GM10266 (cell line): ENCODE results near the gene PCDH15.

Experiments used
- DNase-seq: peaks from one replicate; pipeline ENCODE4 v3.0.0; 2012; ENCODE audit errors: extremely low spot score
- CTCF ChIP-seq: IDR thresholded peaks from 2 replicates; pipeline ENCODE4 v1.5.1; 2012; ENCODE audit warnings: mild to moderate bottlenecking, low read depth; ENCODE audit not compliant: control insufficient read depth, insufficient read depth; ENCODE audit errors: missing control alignments

Gene PCDH15

GRCh38 chr10:54808186-54808935 lies 7.3 kb upstream of the PCDH15 start:
- no peak for TF ChIP-seq CTCF

GRCh38 chr10:54799506-54799905 lies 1.5 kb downstream of the PCDH15 start:
- no peak for DNase-seq
- no peak for TF ChIP-seq CTCF

More at GRCh38 chr10:54808186-54808935, 7.3 kb upstream of the PCDH15 start:
- DNase-seq, result no peak

- no peak for TF ChIP-seq CTCF
- no peak for DNase-seq
Measured at GRCh38 chr10:54797636-54798321, 3.3 kb downstream of the PCDH15 start.

GRCh38 chr10:54796881-54797280 lies 4.2 kb downstream of the PCDH15 start:
- no peak for TF ChIP-seq CTCF
- DNase-seq, result no peak

- no peak for DNase-seq
- TF ChIP-seq CTCF, result no peak
Measured at GRCh38 chr10:54776622-54777021, 24.4 kb downstream of the PCDH15 start.

GRCh38 chr10:54772468-54773122 lies 28.4 kb downstream of the PCDH15 start:
- no peak for TF ChIP-seq CTCF
- DNase-seq, result no peak

- TF ChIP-seq CTCF, result no peak
- DNase-seq, result no peak
Measured at GRCh38 chr10:54769051-54769450, 32.0 kb downstream of the PCDH15 start.
